Ascending aorta (tissue), 2 donors: ENCODE data around the gene LTBP4. TPM values are rescaled to one million over a fixed set of nuclear protein-coding genes. Genes with fewer than 3 reads are reported as not detected.

ENCODE experiments used
- DNase-seq, 2 donors: peaks; one replicate each; pipeline ENCODE4 v3.0.0-alpha.2; 2019; ENCODE audit warnings: low spot score in 2 of 2
- H3K27ac ChIP-seq, 2 donors: fragments of 200-600 bp; sonication (generic); one replicate each; pipeline ENCODE4 v1.5.1; 2016 to 2017; ENCODE audit warnings: mild to moderate bottlenecking in 1 of 2
- H3K27me3 ChIP-seq: fragments of 200-600 bp; sonication (generic); one replicate; pipeline ENCODE4 v1.5.1; 2017
- H3K36me3 ChIP-seq, 2 donors: fragments of 200-600 bp; sonication (generic); one replicate each; pipeline ENCODE4 v1.5.1; 2016
- H3K4me1 ChIP-seq, 2 donors: fragments of 200-600 bp; sonication (generic); one replicate each; pipeline ENCODE4 v1.5.1; 2016 to 2017; ENCODE audit warnings: mild to moderate bottlenecking in 1 of 2
- H3K4me3 ChIP-seq, 2 donors: fragments of 200-600 bp; sonication (generic); one replicate each; pipeline ENCODE4 v1.5.1; 2016 to 2017; ENCODE audit warnings: mild to moderate bottlenecking in 1 of 2
- H3K9me3 ChIP-seq, 2 donors: fragments of 200-600 bp; sonication (generic); one replicate each; pipeline ENCODE4 v1.5.1; 2016
- intact Hi-C: fragments of 100-400 bp; cut with DNase I; formaldehyde crosslinking; loops from one replicate; pipeline ENCODE4 v1.15.1; 2023
- total RNA-seq: library from RNA; depleted of rRNA; stranded (reverse); fragments of >200 nt; gene quantifications from one replicate; pipeline ENCODE4 v1.1.0, GENCODE V29; 2016
- TF ChIP-seq, protein P1 (sequence below), 3 experiments: fragments of 200-600 bp in 2 of 3; fragments of 450-650 bp in 1 of 3; sonication (generic) in 2 of 3; IDR thresholded peaks; one replicate each; pipeline ENCODE4 v1.5.1; 2016 to 2019; ENCODE audit warnings: antibody characterized with exemption in 3 of 3, mild to moderate bottlenecking in 1 of 3, moderate library complexity in 1 of 3

The LTBP4 gene
- total RNA-seq, 1 donor from 2014 or later = 691 TPM

DNA sequence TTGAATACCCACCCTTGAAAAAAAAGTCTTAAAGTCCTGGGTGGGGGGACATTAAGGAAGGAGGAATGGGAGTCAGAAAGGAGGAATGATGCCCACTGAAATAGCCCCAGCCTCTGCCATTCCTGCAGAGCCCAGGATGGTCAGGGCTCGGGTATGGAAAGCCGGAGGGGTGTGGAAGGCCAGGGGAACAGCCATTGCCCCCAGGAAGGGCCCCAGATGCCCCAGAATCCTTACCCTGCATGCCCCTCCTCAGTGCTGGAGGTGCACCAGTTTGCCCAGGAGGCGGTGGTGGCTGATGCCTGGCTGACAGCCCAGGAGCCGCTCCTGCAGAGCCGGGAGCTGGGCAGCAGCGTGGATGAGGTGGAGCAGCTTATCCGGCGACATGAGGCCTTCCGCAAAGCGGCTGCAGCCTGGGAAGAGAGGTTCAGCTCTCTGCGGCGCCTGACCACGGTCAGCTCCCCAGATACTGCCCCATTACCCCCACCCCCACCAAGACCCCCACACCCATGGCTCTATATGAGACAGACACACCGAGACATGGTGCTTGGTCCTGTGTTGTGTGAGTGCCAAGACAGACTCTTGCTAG is 35.2 kb upstream of the LTBP4 start:
- no peak overlapping the region for H3K4me3 ChIP-seq
- H3K9me3 ChIP-seq = no peaks in the 10 kb centered on the region
- no peaks in the 10 kb centered on the region for H3K36me3 ChIP-seq
- H3K27ac ChIP-seq = no peak overlapping the region
- DNase-seq = no peak
- intact Hi-C loops = no loop called here
- H3K27me3 ChIP-seq = peaks cover 20% of the 10 kb centered on the region
- H3K4me1 ChIP-seq = peaks cover 2 to 11% of the 10 kb centered on the region in 2 donors
- TF ChIP-seq, protein P1, sequence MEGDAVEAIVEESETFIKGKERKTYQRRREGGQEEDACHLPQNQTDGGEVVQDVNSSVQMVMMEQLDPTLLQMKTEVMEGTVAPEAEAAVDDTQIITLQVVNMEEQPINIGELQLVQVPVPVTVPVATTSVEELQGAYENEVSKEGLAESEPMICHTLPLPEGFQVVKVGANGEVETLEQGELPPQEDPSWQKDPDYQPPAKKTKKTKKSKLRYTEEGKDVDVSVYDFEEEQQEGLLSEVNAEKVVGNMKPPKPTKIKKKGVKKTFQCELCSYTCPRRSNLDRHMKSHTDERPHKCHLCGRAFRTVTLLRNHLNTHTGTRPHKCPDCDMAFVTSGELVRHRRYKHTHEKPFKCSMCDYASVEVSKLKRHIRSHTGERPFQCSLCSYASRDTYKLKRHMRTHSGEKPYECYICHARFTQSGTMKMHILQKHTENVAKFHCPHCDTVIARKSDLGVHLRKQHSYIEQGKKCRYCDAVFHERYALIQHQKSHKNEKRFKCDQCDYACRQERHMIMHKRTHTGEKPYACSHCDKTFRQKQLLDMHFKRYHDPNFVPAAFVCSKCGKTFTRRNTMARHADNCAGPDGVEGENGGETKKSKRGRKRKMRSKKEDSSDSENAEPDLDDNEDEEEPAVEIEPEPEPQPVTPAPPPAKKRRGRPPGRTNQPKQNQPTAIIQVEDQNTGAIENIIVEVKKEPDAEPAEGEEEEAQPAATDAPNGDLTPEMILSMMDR (IDR thresholded peaks at IDR 0.05) = no peak

DNA sequence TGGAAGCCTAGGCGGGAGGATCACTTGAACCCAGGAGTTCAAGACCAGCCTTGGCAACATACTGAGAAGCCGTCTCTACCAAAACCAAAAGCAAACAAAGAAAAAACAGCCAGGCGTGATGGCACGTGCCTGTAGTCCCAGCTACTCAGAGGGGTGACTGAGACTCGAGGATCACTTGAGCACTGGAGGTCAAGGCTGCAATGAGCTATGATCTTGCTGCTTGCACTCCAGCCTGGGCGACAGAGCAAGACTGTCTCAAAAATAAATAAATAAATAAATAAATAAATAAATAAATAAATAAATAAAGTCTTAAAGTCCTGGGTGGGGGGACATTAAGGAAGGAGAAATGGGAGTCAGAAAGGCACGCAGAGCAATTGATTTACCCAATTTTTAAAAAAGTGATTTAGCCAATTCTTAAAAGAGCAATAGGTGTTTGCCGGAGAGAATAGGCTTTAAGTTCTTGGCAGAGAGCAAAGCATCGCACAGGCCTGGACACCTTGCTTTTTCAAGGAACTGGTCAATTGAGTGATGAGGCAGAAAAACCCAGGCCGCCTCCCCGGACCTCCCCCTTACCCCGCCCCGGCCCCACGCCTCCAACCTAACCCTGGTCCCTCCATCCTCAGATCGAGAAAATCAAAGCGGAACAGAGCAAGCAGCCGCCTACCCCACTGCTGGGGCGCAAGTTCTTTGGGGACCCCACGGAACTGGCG is 34.0 kb upstream of the LTBP4 start:
- no peaks in the 10 kb centered on the region for H3K36me3 ChIP-seq

DNA sequence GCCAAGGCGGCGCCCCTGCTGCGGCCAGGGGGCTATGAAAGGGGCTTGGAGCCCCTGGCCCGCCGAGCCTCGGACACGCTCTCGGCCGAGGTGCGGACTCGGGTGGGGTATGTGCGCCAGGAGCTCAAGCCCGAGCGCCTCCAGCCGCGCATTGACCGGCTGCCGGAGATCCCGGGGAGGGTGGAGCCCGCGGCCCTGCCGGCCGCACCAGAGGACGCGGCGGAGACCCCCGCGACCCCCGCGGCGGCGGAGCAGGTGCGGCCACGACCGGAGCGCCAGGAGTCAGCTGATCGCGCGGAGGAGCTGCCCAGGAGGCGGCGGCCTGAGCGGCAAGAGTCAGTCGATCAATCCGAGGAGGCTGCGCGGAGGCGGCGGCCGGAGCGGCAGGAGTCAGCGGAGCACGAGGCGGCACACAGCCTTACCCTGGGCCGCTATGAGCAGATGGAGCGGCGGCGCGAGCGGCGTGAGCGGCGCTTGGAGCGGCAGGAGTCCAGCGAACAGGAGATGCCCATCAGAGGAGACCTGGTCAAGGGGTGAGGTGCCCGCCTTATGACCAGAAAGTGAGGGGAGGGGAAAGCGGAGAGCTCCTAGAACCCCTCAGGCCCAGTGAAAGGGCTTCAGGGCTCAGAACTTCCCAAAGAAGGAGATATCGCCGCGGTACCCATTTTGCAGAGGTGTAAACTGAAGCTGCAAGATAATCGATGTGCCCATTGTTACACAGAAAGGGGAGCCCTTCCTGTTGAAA is 33.2 kb upstream of the LTBP4 start:
- Histone ChIP-seq H3K36me3 (no peaks in the 10 kb centered on the region), H3K27me3 (peaks cover 20% of the 10 kb centered on the region), H3K27ac (no peak overlapping the region), H3K4me1 (peaks cover 2 to 11% of the 10 kb centered on the region in 2 donors), H3K9me3 (no peaks in the 10 kb centered on the region), H3K4me3 (peak overlapping the region; percentile 40 to 56)
- DNase-seq = no peak
- TF ChIP-seq, protein P1 (IDR thresholded peaks at IDR 0.05) = no peak
- intact Hi-C loops = no loop called here

More for the DNA sequence above, 34.0 kb upstream of the LTBP4 start:
- Histone ChIP-seq H3K4me3 (peak overlapping the region; percentile 40 to 56), H3K27me3 (peaks cover 20% of the 10 kb centered on the region), H3K27ac (no peak overlapping the region), H3K4me1 (peaks cover 2 to 11% of the 10 kb centered on the region in 2 donors), H3K9me3 (no peaks in the 10 kb centered on the region)
- DNase-seq = no peak
- intact Hi-C loops = no loop called here
- TF ChIP-seq, protein P1 (IDR thresholded peaks at IDR 0.05) = no peak

DNA sequence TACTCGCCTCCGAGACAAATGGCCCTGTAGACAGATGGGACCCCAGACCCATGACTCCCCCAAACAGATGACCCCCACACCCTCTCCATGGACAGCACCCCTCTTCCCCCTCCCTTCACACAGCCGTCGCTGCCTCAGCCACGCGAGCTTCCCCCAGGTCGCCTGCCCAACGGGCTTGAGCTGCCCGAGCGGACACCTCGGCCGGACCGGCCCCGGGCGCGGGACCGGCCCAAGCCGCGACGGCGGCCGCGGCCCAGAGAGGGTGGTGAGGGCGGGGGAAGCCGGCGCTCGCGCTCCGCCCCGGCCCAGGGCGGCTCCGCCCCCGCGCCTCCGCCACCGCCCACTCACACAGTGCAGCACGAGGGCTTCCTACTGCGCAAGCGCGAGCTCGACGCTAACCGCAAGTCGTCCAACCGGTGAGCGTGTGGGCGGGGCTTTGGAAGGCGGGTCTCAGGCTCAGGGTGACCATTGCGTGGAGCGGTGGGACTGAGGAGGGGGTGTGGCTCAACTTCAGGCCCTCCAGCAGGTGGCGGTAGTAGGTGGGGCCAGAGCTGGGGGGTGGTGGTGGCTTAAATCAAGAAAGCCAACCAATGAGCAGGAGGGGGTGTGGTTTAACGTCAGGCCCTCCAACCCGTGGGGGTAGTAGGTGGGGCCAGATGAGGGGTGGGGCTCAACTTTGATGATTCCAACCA is 30.7 kb upstream of the LTBP4 start:
- peak overlapping the region; percentile 53 to 62 for H3K4me3 ChIP-seq
- peaks cover 20% of the 10 kb centered on the region for H3K27me3 ChIP-seq
- TF ChIP-seq, protein P1 (IDR thresholded peaks at IDR 0.05) = no peak
- peak overlapping the region; percentile 59 to 70 for H3K27ac ChIP-seq
- peaks cover 2 to 11% of the 10 kb centered on the region in 2 donors for H3K4me1 ChIP-seq
- H3K36me3 ChIP-seq = no peaks in the 10 kb centered on the region
- no peaks in the 10 kb centered on the region for H3K9me3 ChIP-seq
- intact Hi-C loops = loop anchor here (1.0 kb wide), 2 partner anchors 28 to 104 kb away; no protein-coding TSS in a partner anchor
- peak; percentile 96 to 99 for DNase-seq

DNA sequence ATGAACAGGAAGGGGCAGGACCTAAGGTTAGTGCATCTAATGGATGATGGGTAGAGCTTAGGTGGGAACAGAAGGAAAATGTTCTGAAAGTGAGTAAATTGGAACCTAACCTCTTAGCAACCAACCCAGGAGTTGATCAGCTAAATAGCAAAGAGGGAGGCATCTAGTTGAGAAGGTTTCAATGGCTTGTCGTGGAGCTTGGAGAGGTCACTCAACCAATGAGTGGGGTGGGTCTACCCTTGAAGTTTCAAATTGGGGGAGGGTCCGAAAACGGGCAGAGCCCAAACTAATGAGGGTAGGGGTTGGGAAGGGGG is 30.2 kb upstream of the LTBP4 start:
- peaks cover 2 to 11% of the 10 kb centered on the region in 2 donors for H3K4me1 ChIP-seq
- intact Hi-C loops = no loop called here
- DNase-seq = no peak
- peaks cover 16% of the 10 kb centered on the region for H3K27me3 ChIP-seq
- H3K36me3 ChIP-seq = no peaks in the 10 kb centered on the region
- H3K9me3 ChIP-seq = no peaks in the 10 kb centered on the region
- TF ChIP-seq, protein P1 (IDR thresholded peaks at IDR 0.05) = no peak
- H3K4me3 ChIP-seq = no peak overlapping the region
- H3K27ac ChIP-seq = peak overlapping the region; percentile 37 to 58
